Cardiac muscle cell (in vitro differentiated cells and primary cell): ENCODE measurements around the gene PLAA. TPM values are rescaled to one million over a fixed set of nuclear protein-coding genes. Genes with fewer than 3 reads are reported as not detected.

Experiments
- DNase-seq, 2 donors: peaks; one replicate each; pipeline versions ENCODE4 v3.0.0 to v3.0.0-alpha.2; 2010 to 2017; ENCODE audit warnings: low read depth in 1 of 2, low spot score in 1 of 2
- H3K27ac ChIP-seq: fragments of 200-600 bp; sonication (generic); 2 replicates; pipeline ENCODE4 v1.5.1; 2016
- H3K27me3 ChIP-seq: fragments of 200-600 bp; sonication (generic); 2 replicates; pipeline ENCODE4 v1.6.0; 2016; ENCODE audit warnings: control low read depth
- H3K36me3 ChIP-seq: fragments of 200-600 bp; sonication (generic); 2 replicates; pipeline ENCODE4 v1.5.1; 2016; ENCODE audit warnings: control low read depth
- H3K4me1 ChIP-seq: fragments of 200-600 bp; sonication (generic); 2 replicates; pipeline ENCODE4 v1.8.1; 2017; ENCODE audit warnings: low read depth, mild to moderate bottlenecking, mixed run types
- H3K4me3 ChIP-seq: fragments of 200-600 bp; sonication (generic); 2 replicates; pipeline ENCODE4 v1.5.1; 2016; ENCODE audit warnings: mild to moderate bottlenecking
- H3K9me3 ChIP-seq: fragments of 200-600 bp; sonication (generic); 2 replicates; pipeline ENCODE4 v1.5.1; 2017; ENCODE audit warnings: low read depth, mild to moderate bottlenecking, control low read depth
- polyA plus RNA-seq: library from polyadenylated mRNA; unstranded; fragments of >200 nt; fragmentation: Nextera tagmentation; extraction: Ambion mirVana; gene quantifications from 2 replicates; pipeline ENCODE4 v1.2.1, GENCODE V29; 2016
- total RNA-seq: library from RNA; depleted of rRNA; stranded (reverse); fragments of >200 nt; gene quantifications from 2 replicates; pipeline ENCODE4 v1.2.3, GENCODE V29; 2016
- TF ChIP-seq, protein P1 (sequence below): IDR thresholded peaks from 2 replicates; pipeline ENCODE4 v1.5.1; 2012; ENCODE audit warnings: low read depth, mild to moderate bottlenecking, low read length

The PLAA gene
- total RNA-seq, result 30.7 and 32.6 TPM in 2 replicates
- 30.9 and 36.0 TPM in 2 replicates for polyA plus RNA-seq

DNA sequence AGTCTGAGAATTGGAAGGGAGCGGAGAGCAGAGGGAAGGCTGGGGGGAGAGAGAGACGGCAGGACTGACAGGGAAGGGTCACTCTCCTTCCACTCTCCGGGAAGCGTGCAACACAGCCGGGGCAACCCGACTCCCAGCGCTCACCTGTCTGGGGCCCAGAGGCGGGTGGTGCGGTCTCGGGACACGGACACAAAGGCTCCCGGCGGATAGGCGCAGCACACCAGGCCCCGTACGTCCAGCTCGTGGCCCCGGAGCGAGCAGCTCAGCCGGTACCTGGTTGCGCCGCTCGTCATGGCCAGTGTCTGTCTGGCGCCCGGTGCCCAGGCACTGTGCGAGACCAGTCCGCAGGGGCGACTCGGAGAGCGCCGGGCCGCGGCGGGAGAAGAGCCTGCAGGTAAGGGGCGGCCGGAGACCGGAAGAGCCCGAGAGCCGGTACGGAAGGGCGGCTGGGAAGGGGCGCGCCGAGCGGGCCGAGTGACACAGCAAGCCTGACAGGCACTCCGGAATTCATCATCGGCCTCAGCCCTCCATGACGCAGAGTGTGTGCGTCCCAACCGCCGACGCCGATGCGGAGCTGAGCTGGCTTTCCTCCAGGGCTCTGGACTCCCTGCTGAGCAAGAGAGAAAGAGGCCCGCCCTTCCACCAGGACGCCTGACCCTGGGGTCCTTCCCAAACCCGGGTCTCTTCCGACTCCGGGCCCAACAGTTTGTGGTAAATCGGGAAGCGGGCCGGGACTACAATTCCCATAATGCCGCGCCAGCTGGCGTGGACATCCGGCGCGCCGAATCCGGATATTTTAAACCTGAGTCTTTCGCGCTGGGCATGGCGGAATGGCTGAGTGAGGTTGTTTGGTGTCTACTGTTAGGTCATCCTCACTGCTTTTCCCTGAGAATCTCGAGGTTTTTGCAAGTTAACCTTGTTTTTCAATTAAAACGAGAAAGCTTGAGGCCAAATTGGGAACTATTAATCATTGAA, at the start of gene PLAA:
Gene PLAA (minus strand): TSS at position 490 of the 975 bp plus-strand sequence. CDS start 197 bp downstream, at position 293.
- H3K36me3 ChIP-seq, result no peaks in the 10 kb centered on the region
- H3K9me3 ChIP-seq, result no peaks in the 10 kb centered on the region
- H3K27me3 ChIP-seq, result no peaks in the 10 kb centered on the region
- peaks cover 12% of the 10 kb centered on the region for H3K4me1 ChIP-seq
- peak within 1 kb of the TSS; percentile 81 for H3K4me3 ChIP-seq
- peak within 1 kb of the TSS; percentile 100 for H3K27ac ChIP-seq
- peak; percentile 92 to 94 for DNase-seq
- TF ChIP-seq, protein P1, sequence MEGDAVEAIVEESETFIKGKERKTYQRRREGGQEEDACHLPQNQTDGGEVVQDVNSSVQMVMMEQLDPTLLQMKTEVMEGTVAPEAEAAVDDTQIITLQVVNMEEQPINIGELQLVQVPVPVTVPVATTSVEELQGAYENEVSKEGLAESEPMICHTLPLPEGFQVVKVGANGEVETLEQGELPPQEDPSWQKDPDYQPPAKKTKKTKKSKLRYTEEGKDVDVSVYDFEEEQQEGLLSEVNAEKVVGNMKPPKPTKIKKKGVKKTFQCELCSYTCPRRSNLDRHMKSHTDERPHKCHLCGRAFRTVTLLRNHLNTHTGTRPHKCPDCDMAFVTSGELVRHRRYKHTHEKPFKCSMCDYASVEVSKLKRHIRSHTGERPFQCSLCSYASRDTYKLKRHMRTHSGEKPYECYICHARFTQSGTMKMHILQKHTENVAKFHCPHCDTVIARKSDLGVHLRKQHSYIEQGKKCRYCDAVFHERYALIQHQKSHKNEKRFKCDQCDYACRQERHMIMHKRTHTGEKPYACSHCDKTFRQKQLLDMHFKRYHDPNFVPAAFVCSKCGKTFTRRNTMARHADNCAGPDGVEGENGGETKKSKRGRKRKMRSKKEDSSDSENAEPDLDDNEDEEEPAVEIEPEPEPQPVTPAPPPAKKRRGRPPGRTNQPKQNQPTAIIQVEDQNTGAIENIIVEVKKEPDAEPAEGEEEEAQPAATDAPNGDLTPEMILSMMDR, result no peak

DNA sequence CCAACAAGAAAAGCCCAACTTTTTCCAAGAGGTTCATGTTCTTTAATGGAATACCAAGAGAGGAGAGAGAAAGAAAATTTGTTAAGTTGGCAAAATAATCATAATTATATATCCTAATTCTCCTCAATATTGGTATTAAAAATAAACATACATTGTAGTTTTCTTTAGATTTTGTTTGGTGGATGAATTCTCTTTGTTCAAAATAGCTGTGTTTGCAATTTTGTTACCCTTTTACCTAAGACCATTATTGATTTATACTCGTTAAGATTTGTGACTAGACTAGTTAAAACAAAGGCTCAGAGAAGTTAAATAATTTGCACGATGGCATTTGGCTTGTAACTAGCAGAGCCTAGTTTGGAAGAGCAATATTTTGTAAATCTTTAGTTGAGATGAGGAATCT, 48.8 kb upstream of the PLAA start:
- Histone ChIP-seq H3K4me1 (no peaks in the 10 kb centered on the region), H3K36me3 (peaks cover 9% of the 10 kb centered on the region), H3K9me3 (no peaks in the 10 kb centered on the region), H3K27ac (no peak overlapping the region), H3K27me3 (no peaks in the 10 kb centered on the region), H3K4me3 (no peak overlapping the region)
- no peak for DNase-seq
- TF ChIP-seq, protein P1, result no peak

DNA sequence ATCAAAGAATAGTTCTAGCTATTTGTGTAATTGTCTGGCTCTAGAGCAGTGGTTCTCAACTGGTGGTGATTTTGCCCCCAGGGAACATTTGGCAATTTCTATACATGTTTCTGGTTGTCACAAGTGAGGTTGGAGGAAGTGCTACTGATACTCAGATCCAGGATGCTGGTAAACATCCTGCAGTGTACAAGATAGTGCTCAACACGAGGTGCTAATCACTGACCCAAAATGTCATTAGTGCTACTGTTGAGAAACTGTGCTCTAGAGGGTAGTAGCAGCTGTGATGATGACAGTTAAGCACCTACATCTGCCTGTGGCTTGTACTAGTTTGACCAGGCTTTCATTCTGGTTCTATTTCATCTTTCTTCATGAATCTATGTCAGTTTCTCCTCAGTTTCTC, 36.3 kb upstream of the PLAA start:
- DNase-seq, result no peak
- no peaks in the 10 kb centered on the region for H3K4me1 ChIP-seq
- TF ChIP-seq, protein P1, result no peak
- H3K27me3 ChIP-seq, result no peaks in the 10 kb centered on the region
- no peaks in the 10 kb centered on the region for H3K9me3 ChIP-seq
- H3K4me3 ChIP-seq, result no peak overlapping the region
- H3K36me3 ChIP-seq, result peaks cover 9% of the 10 kb centered on the region
- no peak overlapping the region for H3K27ac ChIP-seq

DNA sequence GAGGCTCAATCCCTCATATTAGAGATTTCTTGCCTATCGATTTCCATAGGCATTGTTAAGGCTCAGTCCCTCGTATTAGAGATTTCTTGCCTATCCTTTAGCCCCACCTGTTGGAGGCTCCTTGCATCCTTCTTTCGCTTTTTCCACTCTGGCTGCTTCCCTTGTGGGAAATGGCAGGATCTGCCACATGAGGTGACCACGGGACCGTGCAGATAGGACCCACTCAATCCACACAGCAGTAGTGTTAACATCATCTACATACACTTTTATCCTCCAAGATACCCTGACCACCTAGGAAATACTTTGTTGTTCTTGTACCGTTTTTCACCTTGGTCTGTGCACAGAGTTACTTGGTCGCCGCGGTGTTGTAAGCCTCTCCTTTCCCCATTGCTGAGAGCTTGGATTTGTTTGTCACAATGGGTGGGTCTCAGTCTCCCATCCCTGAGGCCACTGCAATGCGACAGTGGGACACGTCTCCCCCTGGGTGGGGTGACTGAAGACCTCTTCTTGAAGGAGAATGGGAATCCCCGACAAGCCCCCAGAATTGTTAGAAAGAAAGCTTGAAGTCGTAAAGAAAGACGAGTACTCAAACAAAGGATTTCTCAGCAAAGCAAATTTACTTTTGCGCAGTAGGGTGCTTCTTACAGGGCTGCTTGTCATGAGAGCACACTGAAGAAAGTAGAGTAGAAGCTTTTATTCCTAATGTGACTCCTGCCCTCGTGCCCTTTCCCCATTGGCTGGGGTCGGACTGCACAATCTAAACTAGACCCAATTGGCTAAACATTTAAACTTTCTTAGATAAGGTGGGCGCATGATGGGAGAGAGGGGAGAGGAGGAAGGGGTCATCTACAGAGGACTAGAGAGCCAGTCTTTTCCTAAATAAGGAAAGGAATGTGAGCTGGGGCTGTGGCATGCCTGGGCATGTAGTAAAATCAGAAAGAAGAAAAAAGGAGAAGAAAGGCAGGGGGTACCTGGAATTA, 29.0 kb upstream of the PLAA start:
- Histone ChIP-seq H3K9me3 (no peaks in the 10 kb centered on the region), H3K4me1 (no peaks in the 10 kb centered on the region), H3K27me3 (no peaks in the 10 kb centered on the region), H3K4me3 (no peak overlapping the region), H3K36me3 (peaks cover 6% of the 10 kb centered on the region), H3K27ac (peak overlapping the region; percentile 93)
- TF ChIP-seq, protein P1, result peak; percentile 59
- peak; percentile 60 for DNase-seq

DNA sequence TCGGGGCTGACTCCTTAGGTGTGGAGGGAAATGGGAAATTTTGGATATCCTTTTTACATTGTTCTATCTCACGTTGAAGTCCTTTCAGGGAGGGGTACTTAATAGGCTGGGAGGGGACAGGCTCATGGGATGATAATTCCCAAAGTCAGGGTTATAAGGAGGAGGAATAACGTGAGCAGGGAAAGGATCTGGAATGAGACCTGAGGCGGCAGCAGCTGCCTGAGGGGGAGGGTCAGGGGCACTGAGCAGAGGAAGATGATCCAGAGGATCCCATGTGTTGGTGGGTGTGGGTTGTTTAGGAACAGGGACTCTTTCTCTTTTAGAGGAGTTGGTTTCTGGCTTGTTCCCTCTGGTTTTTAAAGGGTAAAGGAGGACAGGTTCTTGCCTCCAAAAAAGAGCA, 27.9 kb upstream of the PLAA start:
- DNase-seq, result no peak
- H3K36me3 ChIP-seq, result peaks cover 6% of the 10 kb centered on the region
- H3K4me1 ChIP-seq, result no peaks in the 10 kb centered on the region
- H3K27me3 ChIP-seq, result no peaks in the 10 kb centered on the region
- H3K4me3 ChIP-seq, result no peak overlapping the region
- H3K9me3 ChIP-seq, result no peaks in the 10 kb centered on the region
- H3K27ac ChIP-seq, result peak overlapping the region; percentile 93
- TF ChIP-seq, protein P1, result no peak
